Hypothalamus (tissue), 51 donors: Measurements from ENCODE around the gene CDH8.
"Not testable (repeated sequence)": the region's sequence is repeated elsewhere in the genome, so short reads cannot be mapped to it uniquely, and the experiment has no call there.

ENCODE experiments used
- DNase-seq, 51 donors: peaks; one replicate each; lab custom pipeline; 2025; lab: John Stamatoyannopoulos, UW

Gene CDH8

DNA sequence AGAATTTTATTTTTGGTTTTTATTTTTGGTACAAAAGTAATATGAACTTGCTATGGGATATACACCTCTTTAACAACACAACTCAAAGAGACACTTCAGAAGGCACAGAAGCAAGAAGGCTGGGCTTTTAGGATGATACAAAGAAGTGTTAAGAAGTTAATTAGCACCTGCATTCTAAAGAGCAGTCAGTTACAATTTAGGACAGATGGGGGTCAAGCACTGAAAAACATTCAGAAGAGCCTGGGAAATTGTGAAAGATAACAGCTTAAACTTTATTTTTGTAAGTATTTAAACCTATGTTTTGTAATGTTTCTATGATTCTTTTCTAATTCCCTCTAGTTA, 163.5 kb downstream of the CDH8 start:
- DNase-seq = no peak

DNA sequence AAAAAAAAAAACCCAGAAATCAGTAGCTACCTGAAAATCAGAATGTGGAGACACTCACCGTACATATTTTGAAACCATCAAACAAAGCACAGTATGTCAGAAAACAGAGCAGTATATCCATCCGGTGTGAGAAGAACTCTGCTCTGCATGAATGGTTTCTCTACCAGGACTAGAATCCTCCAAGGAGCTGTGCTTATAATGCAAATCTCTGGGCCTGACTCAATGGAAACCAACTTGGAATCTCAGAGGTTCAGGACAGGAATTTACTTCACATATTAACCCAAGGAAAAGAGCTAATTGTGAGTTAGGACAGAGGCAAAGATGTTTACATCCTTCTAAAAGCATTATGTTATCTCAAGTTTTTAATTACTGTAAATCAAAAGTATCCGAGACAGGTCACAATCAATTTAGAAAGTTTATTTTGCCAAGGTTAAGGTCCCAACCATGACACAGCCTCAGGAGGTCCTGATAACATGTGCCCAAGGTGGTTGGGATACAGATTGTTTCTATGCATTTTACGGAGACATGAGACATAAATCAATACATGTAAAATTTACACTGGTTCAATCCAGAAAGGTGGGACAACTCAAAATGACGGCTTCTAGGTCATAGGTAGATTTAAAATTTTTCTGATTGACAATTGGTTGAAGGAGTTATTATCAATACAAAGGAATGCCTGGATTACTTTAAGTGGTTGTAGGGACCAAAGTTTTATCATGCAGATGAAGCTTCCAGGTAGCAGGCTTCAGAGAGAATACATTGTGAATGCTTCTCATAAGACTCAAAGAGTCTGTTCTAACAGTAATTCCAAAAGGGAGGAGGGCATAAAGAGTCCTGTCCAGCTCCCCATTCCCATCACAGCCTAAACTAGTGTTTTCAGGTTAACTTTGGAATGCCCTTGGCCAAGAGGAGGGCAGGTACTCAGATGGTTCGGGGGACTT, 164.1 kb downstream of the CDH8 start:
- DNase-seq = no peak

DNA sequence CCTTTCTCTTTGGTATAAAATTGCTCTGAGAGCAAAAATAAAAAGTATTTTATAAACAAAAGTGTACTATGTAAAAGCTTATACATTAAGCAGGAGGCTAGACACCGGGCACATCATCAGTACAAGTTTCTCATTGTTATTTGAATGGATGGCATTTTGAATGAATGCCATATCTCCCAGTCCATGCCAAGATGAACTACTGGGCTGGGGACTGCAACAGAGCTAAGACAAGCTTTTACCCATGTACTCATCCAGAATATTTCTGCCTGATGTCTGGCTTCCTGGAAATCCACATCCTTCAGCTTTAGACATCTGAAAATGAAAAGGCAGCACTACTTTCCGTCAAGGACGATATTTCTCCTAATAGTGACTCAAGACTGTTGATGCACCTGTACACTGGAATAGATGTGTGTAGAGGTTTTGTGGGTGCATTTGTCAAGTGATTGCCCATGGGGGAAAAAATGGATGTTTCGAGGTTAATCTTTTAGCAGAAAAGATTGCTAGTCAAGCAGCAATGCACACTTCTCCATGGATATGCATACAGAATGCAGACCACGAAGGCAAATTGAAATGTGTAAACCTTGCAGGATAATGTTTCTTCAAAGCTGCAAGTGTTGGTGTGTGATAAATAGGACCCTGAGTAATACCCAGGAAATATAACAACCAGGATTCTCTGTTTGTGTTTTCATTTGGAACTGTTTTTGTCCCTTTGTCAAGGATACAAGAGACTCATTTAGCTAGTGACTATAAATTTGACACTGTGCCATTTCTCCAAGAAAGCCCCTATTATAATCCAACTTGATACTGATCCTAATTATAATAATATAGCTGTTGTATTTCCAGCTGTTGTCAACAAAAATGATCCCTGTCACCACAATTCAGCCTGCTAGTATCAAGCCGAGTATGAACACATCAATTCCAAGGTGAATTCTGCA, 173.8 kb downstream of the CDH8 start:
- peak in 11 of 51 donors; percentile 3 to 85 (median 21) for DNase-seq

DNA sequence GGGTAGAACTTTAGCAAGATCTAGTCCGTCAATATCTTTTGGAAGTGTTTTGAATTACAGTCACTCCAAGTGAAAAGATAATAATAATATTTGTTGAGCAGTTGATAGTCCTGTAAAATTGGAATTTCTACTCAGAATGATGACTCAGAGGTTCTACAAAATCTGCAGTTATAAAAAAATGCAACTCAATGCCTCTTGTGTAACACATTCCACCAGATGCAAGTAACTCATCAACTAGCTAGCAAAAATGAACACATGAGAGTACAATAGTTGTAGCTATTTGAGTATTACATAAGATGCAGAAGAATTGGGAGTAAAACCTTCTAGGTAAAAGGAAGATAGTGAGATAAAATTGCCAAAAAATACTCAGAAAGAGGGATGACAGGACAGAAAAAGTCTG, 177.2 kb downstream of the CDH8 start:
- no peak for DNase-seq

DNA sequence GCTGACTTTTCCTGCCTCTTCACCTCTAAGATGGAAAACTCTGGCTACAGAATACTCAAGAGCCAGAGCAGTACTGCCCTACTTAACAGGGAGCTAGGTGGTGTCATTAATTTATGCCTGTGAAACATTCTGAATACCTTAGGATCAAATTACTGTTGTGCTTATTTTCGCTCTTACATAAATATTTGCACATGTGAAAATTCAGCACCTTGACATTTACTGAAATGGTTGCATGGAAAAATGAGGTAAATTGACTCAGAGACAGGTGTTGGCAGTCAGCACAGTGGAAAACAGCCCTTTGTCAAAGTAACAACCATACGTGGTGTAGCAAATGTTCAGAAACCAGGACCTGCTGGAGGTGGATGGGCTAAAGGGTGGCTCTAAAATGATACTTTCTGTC, 193.6 kb downstream of the CDH8 start:
- no peak for DNase-seq

DNA sequence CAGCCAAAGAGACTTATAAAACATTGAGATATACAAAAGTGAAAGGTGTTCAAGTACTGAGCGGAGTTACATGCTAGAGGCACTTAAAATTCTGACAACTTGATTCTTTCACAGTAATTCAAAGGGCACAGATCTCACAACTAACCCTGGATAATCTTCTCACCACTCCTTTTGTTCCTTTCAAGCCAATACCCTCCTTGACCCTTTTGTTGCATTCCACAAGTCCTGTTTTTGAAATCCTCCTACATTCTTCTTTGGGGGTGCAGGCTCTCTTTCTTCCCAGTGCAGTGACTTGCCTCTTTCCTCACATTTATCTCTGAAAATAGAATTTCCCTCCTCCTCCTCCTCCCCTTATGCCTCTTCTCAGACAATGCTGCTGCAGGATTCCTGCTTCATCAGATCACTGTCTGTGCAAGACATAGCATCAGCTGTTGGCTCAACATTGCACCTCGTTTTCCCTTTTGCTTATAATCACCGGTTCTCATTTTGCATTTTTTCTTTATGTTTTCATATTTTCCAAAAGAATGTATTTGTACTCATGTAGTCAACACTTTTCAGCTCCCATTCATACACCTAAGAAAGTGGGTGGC, 199.3 kb downstream of the CDH8 start:
- DNase-seq = peak in 2 of 51 donors; percentile 3 to 35

DNA sequence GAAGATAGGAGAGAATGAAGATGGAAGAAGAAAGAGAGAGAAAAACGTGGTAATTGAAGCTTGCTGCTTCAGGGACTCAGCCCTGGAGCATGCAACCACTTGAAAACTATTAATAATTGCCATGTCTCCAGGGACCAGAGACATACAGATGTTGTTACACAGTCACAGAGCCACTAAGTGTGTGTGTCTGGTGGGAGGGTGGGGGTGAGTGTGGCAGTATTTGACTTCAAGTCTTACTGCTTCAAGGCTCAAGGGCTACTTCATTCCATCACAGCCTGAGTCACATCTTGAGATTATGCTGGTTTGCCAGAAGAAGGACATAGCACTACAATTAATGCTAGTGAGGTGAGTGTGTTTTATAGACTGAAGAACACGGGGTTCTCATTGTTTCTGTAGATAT, 202.2 kb downstream of the CDH8 start:
- no peak for DNase-seq

DNA sequence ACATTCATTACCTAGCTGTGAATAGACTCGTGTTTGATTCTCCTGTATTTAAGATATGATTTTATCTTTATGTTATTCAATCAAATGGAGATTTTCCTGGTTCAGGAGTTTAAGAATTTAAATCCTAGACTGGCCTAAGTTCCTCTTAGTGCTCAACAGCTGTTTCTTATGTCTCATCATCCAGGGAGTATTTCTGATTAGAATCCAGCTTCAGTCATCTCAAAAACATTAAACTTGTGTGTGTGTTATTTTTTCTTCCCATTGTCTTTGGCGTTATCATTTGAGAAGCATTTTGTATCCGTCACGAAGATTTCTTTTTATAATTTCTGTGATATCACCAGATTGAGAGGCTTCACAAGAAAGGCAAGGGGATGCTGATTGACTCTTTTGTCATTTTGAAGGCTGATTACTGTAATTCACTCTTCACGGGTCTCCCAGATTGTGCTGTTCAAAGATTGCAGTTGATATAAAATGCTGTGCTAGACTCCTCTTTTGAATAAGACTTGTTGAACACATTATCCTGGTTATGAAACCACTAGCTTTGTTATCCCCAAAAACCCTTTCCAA, 204.8 kb downstream of the CDH8 start:
- no peak for DNase-seq

DNA sequence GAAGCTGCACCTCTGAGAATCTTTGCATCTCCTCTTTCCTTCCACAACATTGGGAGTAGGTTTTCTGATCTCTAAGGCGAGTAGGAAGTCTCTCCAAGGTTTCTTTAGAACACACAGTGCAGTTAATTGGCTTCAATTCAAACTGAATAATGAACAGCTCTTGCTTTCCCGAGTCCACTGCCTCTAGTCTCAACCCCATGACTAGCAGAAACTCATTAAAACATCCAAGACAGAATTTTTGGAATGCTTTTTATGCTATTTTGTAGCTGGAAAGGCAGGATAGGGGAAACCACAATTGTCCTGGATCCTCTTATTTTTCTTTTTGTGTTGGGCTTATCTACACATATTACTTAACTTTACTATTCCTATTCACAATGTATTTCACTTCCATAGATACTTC, 206.6 kb downstream of the CDH8 start:
- no peak for DNase-seq

DNA sequence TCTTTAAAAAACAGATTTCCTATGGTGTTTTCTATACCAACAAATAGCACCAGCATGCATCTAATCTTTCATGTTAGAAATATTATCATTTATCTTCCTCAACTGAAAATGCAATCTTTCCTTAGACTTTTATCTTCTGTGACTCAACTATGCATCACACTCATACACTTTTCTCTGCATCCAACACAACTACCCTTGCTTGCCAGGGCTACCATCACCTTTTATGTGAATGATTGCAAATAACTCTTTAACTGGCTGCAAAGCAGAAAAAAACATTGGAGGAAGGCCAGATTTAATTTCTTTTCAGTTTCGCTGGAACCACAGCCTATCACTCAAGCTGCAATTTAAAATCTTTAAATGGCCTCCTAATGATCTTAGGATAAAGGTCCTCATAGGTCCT, 212.9 kb downstream of the CDH8 start:
- DNase-seq = no peak

DNA sequence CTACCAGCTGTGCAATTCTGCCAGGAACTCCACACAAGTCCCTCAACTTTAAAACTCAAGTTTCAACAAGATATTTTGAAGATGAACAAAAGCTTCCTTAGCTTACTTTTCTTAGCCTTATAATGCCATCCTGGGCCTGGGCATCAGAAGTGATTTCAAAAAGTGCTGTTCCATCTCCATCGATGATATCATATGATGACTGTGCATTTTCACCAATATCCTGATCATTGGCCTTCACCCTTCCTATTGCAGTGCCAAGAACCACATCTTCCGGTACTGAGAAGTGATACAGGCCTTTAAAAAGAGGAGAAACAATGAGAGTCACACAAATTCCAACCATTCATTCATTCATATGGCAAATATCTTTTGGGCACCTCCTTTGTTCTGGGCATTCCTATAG, 215.4 kb downstream of the CDH8 start:
- no peak for DNase-seq

DNA sequence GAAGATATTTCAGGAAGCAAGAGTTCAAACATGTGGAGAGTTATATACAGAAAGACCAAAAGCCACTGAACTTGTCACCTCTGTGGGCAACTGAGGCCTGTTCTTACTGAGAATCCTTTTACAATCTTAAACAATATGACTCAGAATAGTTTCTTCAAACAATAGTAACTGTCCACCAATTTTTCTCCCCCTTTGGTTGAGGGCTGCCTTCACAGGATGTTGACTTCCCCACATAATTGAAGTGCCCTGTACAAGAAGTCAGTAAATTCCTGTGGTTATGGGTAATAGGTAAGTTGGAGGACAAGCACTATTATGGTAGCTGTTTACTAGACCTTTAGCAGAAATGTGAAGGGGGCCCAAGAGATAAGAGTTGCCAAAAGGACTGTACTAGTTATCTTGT, 215.8 kb downstream of the CDH8 start:
- DNase-seq = no peak

DNA sequence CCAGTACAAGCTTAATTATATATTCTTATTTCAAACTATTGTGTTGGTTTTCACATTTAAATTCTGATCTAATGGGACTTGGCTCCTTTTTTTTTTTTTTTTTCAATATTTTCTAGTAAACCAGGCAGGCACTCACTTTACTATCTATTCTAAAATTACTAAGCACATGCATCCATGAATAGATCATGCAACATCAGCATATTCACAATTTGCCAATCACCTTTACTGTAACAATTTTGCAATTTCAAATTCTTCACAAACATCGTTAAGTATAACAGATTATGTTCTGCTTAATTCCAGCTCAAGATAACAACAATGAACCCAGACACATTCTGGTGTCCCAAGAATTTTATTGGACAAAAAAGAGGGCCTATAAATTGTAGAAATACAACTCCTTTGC, 217.4 kb downstream of the CDH8 start:
- DNase-seq = no peak

DNA sequence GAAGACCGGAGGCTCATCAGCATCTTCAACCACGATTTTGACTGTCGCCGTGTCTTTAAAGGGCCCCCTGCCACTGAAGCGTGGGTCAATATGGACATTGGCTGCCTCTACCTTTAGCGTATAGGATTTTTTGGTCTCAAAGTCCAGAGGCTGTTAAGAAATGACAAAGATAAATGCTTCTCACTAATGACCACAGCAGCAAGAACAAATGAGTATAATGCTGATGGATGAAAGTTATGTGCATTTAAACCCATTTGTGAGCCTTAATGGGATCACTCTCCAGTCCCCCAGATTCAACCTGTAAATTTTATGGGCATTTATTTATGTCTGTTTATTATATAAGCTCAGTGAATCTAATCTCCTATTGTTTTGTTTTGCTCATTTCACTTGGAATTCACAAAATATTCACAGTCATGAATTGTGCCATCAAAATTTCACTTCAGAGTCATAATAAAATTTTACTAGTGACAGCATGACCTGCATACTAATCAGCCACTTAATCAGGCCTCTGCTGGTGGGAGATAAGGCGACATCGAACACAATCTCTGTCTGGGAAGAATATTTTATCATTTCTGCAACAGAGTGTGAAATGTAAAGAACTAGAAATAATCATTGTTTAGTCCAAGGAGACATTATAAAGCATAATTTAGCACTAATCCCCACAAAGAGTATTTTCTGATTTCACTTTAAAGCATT, 218.5 kb downstream of the CDH8 start:
- DNase-seq = no peak

DNA sequence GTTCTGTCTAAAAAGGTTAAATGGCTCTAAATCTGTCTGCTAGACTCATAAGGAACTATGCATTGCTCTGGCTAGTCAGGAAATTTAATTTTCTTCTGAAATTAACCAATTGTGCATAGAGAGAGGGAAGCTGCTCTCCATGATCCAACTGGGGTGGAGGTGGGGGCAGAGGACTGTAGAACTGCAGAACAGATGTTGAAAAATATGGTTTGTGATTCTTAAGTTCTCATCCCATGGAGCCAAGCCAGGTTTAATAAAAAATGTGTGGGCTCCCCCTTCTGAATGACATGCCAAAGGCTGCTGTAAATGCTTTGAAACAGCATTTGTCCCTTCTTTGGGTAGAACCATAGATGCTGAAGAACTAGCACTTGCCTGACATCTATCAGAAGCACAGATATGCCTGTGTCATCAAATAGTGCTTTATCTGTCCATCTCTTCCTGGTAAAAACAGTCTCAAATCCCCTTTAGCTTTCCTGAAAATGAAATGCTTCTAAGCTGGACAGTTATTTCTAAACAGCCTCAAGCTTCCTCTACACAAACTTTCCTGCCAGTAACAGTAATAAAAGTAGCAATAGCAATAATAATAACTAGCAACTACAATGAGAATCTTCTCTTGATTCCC, 221.4 kb downstream of the CDH8 start:
- DNase-seq = no peak

DNA sequence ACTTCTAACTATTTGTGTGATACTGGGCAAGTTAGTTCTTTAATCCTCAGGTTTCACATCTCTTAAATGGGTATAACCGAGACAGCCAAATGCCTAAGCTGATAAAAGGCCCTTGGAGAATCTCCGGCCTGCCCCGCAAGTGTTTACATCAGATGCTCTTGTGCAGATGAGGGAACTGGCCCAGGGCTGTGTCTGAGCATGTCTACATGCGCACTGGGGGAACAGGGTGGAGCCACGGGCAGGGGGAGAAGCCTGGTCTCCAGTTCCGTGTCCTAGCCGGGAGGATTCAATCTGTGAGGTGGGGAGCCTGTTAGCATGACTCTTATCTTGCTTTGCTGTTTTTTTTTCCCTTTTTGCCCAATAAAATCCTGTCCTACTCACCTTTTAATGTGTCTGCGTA, 222.9 kb downstream of the CDH8 start:
- no peak for DNase-seq

DNA sequence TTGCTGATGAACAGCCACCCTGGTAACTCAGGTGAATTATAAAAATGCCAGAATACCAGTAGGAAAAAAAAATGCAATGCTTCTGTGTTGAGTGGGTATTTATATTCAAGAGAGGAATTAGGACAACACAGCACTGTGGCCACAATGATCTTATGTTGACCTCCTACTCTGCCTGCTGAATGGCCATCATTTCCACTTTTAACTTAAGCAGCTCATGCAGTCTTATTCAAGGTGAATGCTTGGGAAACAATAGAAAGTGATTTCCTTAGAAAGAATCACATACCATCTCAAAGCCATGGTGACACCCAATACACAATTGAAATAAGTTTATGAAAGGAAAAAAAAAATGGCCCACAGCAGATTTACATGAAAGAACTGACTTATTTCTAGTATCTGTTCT, 224.0 kb downstream of the CDH8 start:
- DNase-seq = no peak

DNA sequence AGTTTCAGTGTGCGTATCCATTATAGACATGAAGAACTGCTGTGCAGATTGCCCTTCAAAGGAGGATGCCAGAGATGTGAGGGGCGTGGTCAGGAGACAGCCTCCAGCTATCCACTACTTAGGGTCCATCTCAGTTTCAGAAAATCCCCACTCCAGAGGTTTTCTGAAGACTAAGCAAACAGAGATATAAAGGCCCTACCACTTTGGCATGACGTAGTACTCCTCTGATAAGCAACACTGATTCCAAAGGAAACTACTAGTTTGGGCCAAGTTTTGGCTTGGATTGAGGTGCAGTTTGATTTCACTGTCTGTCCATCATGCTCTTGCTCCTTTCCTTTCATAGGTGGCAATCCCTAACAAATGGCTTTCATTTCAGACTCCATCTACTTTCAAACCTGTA, 228.7 kb downstream of the CDH8 start:
- DNase-seq = no peak

DNA sequence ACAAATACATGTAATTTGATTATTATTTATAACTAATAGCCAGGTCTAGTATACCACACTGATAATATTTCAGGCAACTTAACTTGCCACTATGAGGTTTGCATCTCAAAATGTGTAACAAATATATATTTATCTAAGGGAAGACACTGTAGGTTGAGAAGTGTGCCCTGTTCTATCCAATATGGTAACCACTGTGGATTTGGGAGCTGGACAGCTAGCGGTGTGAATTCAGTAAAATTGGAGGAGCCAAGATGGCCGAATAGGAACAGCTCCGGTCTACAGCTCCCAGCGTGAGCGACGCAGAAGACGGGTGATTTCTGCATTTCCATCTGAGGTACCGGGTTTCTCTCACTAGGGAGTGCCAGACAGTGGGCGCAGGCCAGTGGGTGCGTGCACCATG, 235.0 kb downstream of the CDH8 start:
- DNase-seq = not testable (repeated sequence)

DNA sequence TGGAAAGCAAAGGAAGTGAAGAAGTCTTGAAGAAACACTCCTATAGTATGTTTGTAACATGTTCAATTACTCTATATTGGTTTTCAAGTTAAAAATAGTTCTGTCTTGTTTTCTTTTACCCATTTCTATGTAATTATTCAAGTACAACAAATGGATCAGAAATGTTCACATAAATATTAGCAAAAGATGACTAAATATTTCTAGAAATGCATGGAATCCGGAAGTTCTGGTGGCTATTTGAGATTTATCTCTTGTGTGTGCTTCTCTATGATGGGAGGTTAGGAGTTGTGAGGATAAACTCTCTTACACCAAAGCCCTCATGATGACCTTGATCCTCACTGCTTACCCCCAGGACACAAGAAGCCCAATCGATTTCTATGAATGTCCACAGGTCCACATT, 237.5 kb downstream of the CDH8 start:
- no peak for DNase-seq
